ENCODE results near the gene RFTN1. TPM values are rescaled to one million over a fixed set of nuclear protein-coding genes. Genes with fewer than 3 reads are reported as not detected.

RFTN1 gene
- polyA plus RNA-seq, 2 of the 4 experiments (the other 2 are of a cell fraction), result 1.8 to 3.7 TPM

DNA sequence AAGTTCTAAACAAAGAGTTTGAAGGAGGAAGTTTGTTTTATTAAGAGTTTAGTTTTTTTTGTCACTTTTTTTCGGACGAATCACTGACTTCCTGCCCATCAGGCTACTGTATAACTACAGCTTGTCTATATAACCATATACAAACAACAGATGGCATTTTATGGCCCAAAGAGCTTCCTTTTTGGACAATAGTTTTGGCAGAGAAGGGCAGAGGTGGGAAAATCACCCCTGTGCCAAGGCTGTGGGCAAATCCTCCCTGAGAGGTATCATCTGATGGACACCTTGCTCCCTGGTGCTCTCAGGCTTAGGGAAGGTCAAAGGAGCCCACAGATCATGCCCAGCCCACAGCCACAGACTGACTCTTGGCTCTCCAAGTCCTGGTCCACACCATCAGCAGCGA, 135.1 kb downstream of the RFTN1 start:
- POLR2A ChIA-PET, result no interaction called here
- no peak overlapping the region for H3K4me3 ChIP-seq
- no peaks in the 10 kb centered on the region for H3K4me1 ChIP-seq
- DNase-seq (ENCODE audit: low read depth in 1 of 2, low spot score in 1 of 2) (no peak), ATAC-seq (no peak), FAIRE-seq (no peak)
- TF ChIP-seq SMC3 (IDR thresholded peaks at IDR 0.05) (no peak), HMGXB4 (CRISPR knock-in tag; IDR thresholded peaks at IDR 0.05; ENCODE audit: borderline replicate concordance) (no peak), FOXS1 (CRISPR knock-in tag; IDR thresholded peaks at IDR 0.05) (no peak), E2F6 (IDR thresholded peaks at IDR 0.05; ENCODE audit: borderline replicate concordance, low read depth) (no peak), EHF (CRISPR knock-in tag; IDR thresholded peaks at IDR 0.05) (no peak), RAD21 (conservative IDR thresholded peaks at IDR 0.05 in 1 of 2, IDR thresholded peaks at IDR 0.05 in 1 of 2) (no peak), NFE2L2 (conservative IDR thresholded peaks at IDR 0.05; ENCODE audit: low read length) (no peak)
- TF ChIP-seq, protein P1, sequence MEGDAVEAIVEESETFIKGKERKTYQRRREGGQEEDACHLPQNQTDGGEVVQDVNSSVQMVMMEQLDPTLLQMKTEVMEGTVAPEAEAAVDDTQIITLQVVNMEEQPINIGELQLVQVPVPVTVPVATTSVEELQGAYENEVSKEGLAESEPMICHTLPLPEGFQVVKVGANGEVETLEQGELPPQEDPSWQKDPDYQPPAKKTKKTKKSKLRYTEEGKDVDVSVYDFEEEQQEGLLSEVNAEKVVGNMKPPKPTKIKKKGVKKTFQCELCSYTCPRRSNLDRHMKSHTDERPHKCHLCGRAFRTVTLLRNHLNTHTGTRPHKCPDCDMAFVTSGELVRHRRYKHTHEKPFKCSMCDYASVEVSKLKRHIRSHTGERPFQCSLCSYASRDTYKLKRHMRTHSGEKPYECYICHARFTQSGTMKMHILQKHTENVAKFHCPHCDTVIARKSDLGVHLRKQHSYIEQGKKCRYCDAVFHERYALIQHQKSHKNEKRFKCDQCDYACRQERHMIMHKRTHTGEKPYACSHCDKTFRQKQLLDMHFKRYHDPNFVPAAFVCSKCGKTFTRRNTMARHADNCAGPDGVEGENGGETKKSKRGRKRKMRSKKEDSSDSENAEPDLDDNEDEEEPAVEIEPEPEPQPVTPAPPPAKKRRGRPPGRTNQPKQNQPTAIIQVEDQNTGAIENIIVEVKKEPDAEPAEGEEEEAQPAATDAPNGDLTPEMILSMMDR (IDR thresholded peaks at IDR 0.05), result no peak
- TF ChIP-seq, protein P2, sequence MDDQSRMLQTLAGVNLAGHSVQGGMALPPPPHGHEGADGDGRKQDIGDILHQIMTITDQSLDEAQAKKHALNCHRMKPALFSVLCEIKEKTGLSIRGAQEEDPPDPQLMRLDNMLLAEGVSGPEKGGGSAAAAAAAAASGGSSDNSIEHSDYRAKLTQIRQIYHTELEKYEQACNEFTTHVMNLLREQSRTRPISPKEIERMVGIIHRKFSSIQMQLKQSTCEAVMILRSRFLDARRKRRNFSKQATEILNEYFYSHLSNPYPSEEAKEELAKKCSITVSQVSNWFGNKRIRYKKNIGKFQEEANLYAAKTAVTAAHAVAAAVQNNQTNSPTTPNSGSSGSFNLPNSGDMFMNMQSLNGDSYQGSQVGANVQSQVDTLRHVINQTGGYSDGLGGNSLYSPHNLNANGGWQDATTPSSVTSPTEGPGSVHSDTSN (IDR thresholded peaks at IDR 0.05), result no peak
- no peak overlapping the region for H3K4me2 ChIP-seq
- H3K27ac ChIP-seq, result no peak overlapping the region
- CTCF ChIA-PET, result no interaction called here
- H3K9me3 ChIP-seq, result peaks cover 9% of the 10 kb centered on the region; the same call in 2 of the 3 replicates
- WGBS (ENCODE audit: missing lambda C conversion rate), result 58% methylated on average over 3 of the region's 3 CpGs

DNA sequence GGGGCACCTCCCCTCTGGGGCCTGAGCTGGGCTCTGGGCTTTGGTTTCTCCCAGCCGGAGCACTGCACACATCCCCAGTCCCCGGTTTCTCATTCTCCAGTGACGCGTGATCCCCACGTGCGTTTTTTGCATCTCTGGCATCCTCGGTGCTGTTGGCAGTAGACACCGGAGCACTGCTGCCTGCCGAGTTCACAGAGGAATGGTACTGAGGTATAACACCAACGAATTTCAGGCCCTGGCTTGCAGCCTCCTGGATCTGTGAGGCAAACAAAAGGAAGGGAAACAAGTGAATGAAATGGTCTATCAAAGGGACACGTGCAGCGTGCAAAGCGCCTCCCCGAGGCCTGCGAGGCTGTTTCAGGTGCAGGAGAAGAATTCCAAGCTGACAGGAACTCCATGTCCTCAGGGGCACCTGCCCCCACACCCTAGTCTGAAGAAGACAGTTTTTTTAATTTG, 135.6 kb downstream of the RFTN1 start:
- DNase-seq (ENCODE audit: low read depth in 1 of 2, low spot score in 1 of 2) (no peak), ATAC-seq (no peak), FAIRE-seq (no peak)
- CTCF ChIA-PET, result no interaction called here
- 78% methylated on average over 14 of the region's 15 CpGs for WGBS (ENCODE audit: missing lambda C conversion rate)
- Histone ChIP-seq H3K27ac (no peak overlapping the region), H3K9me3 (peaks cover 9% of the 10 kb centered on the region; the same call in 2 of the 3 replicates), H3K4me2 (no peak overlapping the region), H3K4me3 (no peak overlapping the region), H3K4me1 (no peaks in the 10 kb centered on the region)
- POLR2A ChIA-PET, result no interaction called here
- TF ChIP-seq ZSCAN20 (CRISPR knock-in tag; IDR thresholded peaks at IDR 0.05) (no peak), POLR2A (IDR thresholded peaks at IDR 0.05; ENCODE audit: low read length) (no peak), SMC3 (IDR thresholded peaks at IDR 0.05) (no peak), RFX5 (IDR thresholded peaks at IDR 0.05) (no peak), HOXB5 (CRISPR knock-in tag; IDR thresholded peaks at IDR 0.05) (no peak), KDM5A (IDR thresholded peaks at IDR 0.05) (no peak)

- ChIA-PET POLR2A (no interaction called here), CTCF (interaction anchor here (2.2 kb wide), 1 partner anchor 140 kb away, joined by 6 read pairs; no protein-coding TSS in a partner anchor)
- H3K4me3 ChIP-seq, result no peak overlapping the region
- TF ChIP-seq, protein P3, sequence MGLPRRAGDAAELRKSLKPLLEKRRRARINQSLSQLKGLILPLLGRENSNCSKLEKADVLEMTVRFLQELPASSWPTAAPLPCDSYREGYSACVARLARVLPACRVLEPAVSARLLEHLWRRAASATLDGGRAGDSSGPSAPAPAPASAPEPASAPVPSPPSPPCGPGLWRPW (IDR thresholded peaks at IDR 0.05), result no peak
- TF ChIP-seq FOSB (CRISPR knock-in tag; IDR thresholded peaks at IDR 0.05) (no peak), NR3C1 (IDR thresholded peaks at IDR 0.05) (no peak), CHD2 (IDR thresholded peaks at IDR 0.05; ENCODE audit: low read length, partially characterized antibody) (no peak), POLR2A (IDR thresholded peaks at IDR 0.05; ENCODE audit: low read length) (no peak), BHLHE40 (IDR thresholded peaks at IDR 0.05; ENCODE audit: low read depth, low read length) (no peak), ZNF302 (CRISPR knock-in tag; IDR thresholded peaks at IDR 0.05) (no peak), TP53 (CRISPR knock-in tag; IDR thresholded peaks at IDR 0.05) (no peak), CBX2 (IDR thresholded peaks at IDR 0.05; ENCODE audit: borderline replicate concordance, low read depth) (no peak), RCOR1 (IDR thresholded peaks at IDR 0.05; ENCODE audit: low read depth, low read length) (no peak), SMC3 (IDR thresholded peaks at IDR 0.05) (no peak), RAD21 (conservative IDR thresholded peaks at IDR 0.05 in 1 of 2, IDR thresholded peaks at IDR 0.05 in 1 of 2) (no peak)
- H3K9me3 ChIP-seq, result peaks cover 9% of the 10 kb centered on the region; the same call in 2 of the 3 replicates
- DNase-seq (ENCODE audit: low read depth in 1 of 2, low spot score in 1 of 2) (no peak), FAIRE-seq (no peak), ATAC-seq (no peak)
- no peaks in the 10 kb centered on the region for H3K4me1 ChIP-seq
- H3K4me2 ChIP-seq, result no peak overlapping the region
- no peak overlapping the region for H3K27ac ChIP-seq
- WGBS (ENCODE audit: missing lambda C conversion rate), result 67% methylated on average over 5 of the region's 5 CpGs
Observed at GRCh38 chr3:16377196-16377595, 136.3 kb downstream of the RFTN1 start.
